DMS153 (cell line): Measurements from ENCODE around the gene GDPD5.

Experiments used
- DNase-seq: peaks from one replicate; lab custom pipeline; 2025; lab: John Stamatoyannopoulos, UW

The GDPD5 gene

GRCh38 chr11:75492181-75492820 lies 33.4 kb downstream of the GDPD5 start:
- peak; percentile 45 for DNase-seq

DNA sequence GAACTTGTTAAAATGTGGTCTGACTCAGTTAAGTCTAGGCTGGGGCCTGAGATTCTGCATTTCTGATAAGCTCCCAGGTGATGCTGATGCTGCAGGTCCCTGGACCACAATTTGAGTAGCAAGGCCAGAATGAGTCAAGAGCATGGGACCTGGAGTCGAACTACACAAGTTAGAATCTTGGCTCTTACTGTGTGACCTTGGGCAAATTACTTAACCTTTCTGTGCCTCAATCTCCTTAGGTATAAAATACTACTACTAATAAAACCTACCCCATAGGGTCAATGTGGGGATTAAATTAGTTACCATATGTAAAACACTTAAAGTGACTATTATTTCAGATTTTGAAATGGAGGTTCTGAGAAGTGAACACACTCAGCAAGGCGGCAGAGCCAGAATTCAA lies 34.3 kb downstream of the GDPD5 start:
- DNase-seq, result no peak

DNA sequence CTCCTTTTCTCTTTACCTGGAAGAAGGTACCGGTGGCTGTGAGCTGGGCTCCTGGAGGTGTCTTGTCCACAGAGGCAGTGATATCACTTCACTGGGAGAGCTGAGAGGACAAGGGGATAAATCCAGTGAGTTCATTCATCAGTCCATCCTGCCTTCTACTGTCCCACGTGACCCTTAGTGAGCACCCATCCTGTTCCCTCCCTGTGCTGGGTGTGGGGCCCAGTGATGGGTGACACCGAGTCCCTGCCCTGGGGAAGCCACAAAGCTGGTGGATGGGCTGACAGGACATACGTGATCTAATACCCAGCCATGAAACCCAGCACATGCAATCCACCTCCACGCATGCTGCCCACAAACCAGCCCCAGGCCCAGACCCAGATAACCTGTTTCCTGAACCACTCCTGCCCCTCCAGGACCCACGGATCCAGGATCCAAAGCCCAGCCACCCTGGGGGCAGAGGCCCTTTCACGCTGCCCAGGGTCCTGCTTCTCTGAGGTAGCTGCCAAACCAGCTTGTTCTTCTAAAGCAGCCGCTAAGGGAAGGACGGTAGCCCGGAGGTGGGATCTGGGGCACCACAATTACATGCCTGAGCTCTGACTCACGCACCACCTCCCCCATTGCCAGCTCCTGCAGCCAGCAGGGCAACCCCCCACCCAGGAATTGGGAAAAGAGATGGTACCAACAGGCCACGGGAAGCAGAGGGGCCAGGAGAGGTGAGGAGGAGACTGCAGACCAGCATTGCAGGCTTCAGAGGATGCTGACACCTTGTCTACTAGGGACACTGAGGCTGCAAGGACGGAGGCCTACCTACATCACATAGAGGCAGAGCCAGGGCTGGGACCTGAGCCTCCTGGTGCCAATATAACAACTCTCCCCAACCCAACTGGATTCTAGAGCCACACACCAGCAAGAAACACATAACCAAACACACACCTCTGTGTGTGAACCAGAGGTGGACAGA lies 35.2 kb downstream of the GDPD5 start:
- DNase-seq, result no peak

- DNase-seq, result no peak
These were observed 38.4 kb downstream of the GDPD5 start for GRCh38 chr11:75487365-75487764.

- DNase-seq, result no peak
These were observed 40.0 kb downstream of the GDPD5 start for GRCh38 chr11:75485742-75486141.

DNA sequence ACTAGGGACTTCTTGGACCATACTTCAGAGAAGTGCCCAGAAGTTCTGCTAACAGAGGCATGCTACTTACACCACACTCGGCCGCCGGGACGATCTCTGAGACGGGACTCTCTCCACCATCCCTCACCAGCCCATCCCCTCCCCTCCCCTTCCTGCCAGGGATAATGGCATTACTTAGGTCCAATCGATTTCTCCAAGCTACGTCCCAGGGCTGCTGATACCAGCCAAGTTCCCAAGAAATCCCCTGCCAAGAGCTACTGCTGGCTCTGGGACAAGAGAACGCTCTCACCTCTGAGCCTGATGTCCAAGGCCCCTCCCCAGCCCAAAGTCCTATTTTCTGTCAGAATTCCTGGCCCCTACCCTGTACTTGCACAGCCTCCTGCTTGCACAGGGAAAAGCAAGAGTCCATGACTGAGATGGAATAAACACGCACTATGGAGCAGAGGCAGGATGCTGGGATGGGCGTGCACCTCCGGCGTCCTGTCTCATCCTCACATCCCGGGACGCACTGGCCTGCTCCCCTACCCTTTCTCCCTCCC lies 42.7 kb downstream of the GDPD5 start:
- no peak for DNase-seq

DNA sequence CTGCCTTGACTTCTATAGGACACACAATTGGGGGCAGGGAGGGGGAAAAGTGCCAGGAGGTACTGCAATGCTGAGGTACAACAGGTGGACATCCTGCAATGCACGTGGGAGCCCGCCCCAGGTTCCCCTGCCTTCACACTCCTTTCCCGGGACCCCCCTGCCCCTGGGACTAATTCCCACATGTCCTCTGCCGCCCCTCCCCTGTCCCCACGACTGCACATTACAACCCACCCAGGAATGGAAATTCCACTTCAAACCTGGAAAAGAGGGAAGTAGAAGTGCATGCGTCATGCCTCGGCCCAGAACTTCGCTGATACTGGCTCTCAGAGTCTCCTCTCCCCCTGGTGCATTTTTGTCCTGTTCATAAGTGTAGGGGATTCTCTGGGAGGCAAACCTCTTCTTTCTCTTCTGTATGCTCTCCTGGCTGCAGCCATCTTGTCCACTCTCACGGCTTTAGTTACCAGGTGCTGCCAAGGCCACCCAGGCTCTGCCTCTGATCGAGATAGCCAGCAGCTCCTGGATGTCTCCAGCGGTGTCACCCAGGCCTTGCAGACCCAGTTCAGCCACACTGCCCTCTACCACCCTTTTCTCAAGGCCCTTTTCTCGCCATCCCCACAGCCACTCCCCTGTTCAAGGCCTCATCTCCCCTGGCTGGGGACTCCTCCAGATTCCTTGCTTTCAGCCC lies 43.7 kb downstream of the GDPD5 start:
- no peak for DNase-seq

GRCh38 chr11:75481223-75481921 lies 44.4 kb downstream of the GDPD5 start:
- no peak for DNase-seq

DNA sequence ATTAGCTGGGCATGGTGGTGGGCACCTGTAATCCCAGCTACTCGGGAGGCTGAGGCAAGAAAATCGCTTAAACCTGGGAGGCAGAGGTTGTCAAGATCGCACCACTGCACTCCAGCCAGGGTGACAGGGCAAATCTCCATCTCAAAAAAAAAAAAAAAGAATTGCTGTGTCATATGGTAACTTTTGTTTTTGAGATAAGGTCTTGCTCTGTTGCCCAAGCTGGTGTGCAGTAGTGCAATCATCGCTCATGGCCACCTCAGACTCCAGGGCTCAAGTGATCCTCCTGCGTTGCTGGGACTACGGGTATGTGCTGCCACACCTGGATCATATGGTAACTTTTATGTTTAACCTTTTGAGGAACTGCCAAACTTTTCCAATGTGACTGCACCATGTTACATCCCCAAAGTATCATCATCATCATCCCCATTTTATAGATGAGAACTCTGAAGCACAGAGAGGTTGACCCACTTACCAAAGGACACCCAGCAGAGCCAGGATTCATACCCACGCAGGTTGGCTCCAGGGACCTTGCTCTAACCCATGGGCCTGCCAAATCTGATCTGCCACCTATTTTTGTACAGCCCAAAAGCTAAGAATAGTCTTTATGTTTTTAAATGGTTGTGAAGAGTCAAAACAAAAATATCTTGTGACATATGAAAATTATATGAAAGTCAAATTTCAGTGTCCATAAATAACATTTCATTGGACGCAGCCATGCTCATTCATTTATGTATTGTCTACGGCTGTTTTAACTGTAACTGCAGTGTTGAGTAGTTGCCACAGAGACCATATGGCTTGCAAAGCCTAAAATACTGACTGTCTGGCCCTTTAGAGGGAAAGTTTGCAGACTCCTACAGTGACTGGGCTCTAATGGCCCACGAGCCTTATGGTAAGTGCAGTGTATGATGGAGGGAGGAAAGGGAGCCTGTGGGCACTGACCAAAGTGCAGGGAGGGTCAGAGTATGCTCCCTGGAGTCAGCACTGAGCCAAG lies 45.3 kb downstream of the GDPD5 start:
- DNase-seq, result no peak

DNA sequence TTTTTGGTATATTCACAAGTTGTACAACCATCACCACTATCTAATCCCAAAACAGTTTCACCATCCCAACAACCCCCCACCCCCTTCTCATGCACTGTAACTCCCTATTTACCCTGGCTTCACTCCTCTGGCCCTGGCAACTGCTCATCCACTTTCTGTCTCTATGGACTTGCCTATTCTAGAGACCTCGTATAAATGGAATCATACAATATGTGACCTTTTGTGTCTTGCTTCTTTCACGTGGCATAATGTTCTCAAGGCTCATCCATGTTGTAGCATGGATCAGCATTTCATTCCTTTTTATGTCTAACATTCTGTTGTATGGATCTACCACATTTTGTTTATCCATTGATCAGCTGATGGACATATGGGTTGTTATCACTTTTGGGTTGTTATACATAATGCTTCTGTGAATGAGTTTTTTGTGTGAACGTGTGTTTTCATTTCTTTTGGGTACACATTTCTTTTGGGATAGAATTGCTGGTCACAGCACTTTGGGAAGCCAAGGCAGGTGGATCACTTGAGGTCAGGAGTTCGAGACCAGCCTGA lies 46.1 kb downstream of the GDPD5 start:
- DNase-seq, result no peak

GRCh38 chr11:75478783-75479596 lies 46.8 kb downstream of the GDPD5 start:
- no peak for DNase-seq

GRCh38 chr11:75477614-75477935 lies 48.2 kb downstream of the GDPD5 start:
- DNase-seq, result no peak

GRCh38 chr11:75476739-75477613 lies 48.8 kb downstream of the GDPD5 start:
- DNase-seq, result peak; percentile 71

GRCh38 chr11:75475767-75476650 lies 49.7 kb downstream of the GDPD5 start:
- peak; percentile 49 for DNase-seq

- peak; percentile 45 for DNase-seq
These were observed 50.6 kb downstream of the GDPD5 start for GRCh38 chr11:75474878-75475766.

DNA sequence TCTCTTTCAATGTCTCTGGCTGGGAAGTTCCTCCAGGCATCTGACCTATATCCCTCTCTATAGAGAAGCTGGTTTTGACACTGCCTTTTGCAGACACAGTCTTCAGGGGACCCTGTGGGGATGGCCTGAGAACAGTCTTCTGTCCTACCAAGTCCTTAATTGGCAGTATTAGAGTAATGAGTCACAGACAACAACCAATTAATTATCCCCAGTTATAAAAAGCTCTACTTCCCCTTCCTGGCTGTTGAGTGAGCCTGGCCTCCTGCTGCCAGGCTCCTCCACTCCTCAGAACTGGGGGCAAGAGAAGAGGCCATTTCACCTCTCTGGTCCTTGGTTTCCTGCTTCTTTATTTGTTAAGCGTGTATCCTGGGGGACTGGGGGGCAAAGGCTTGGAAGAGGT lies 51.5 kb downstream of the GDPD5 start:
- peak; percentile 14 for DNase-seq
